ENCODE data around the gene EDA. TPM values are rescaled to one million over a fixed set of nuclear protein-coding genes. Genes with fewer than 3 reads are reported as not detected.

The EDA gene
- total RNA-seq, 2 donors from 2014 or later = 59.0 to 70.6 TPM

DNA sequence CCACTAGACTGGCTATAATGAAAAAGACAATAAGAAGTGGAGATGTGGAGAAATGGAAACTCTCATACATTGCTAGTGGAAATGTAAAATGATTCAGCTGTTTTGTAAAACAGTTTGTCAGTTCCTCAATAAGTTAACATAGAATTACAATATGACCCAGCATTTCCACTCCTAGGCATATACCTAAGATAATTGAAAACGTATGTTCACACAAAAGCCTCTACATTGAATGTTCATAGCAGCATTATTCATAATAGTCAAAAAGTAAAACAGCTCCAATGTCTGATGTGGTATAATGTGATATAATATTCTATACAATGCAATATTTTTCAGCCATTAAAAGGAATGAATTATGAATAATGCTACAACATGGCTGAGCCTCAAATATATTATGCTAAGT is 10.2 kb downstream of the EDA start:
- no CpG with 5 or more reads among the region's 1 CpG for WGBS, 2 experiments (ENCODE audit: insufficient coverage in 1 of 2, insufficient read length in 1 of 2)
- H3K27me3 Mint-ChIP-seq (ENCODE audit: insufficient read depth) = no peaks in the 10 kb centered on the region
- no peaks in the 10 kb centered on the region for H3K4me1 ChIP-seq (ENCODE audit: control insufficient read depth, insufficient read depth, low read length)
- no peak overlapping the region for H3K4me3 Mint-ChIP-seq
- H3K27me3 ChIP-seq (ENCODE audit: control insufficient read depth, insufficient read depth, low read length, poor library complexity, severe bottlenecking) = no peaks in the 10 kb centered on the region
- no peak overlapping the region for H3K9ac ChIP-seq (ENCODE audit: extremely low read depth, low read length, poor library complexity, severe bottlenecking)
- H3K4me1 Mint-ChIP-seq = no peaks in the 10 kb centered on the region
- H3K9me3 Mint-ChIP-seq = peaks cover 56% of the 10 kb centered on the region
- H3K4me3 ChIP-seq (ENCODE audit: low read length) = no peak overlapping the region
- H3K27ac Mint-ChIP-seq = no peak overlapping the region
- TF ChIP-seq, protein P1, sequence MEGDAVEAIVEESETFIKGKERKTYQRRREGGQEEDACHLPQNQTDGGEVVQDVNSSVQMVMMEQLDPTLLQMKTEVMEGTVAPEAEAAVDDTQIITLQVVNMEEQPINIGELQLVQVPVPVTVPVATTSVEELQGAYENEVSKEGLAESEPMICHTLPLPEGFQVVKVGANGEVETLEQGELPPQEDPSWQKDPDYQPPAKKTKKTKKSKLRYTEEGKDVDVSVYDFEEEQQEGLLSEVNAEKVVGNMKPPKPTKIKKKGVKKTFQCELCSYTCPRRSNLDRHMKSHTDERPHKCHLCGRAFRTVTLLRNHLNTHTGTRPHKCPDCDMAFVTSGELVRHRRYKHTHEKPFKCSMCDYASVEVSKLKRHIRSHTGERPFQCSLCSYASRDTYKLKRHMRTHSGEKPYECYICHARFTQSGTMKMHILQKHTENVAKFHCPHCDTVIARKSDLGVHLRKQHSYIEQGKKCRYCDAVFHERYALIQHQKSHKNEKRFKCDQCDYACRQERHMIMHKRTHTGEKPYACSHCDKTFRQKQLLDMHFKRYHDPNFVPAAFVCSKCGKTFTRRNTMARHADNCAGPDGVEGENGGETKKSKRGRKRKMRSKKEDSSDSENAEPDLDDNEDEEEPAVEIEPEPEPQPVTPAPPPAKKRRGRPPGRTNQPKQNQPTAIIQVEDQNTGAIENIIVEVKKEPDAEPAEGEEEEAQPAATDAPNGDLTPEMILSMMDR (conservative IDR thresholded peaks at IDR 0.05) = no peak
- DNase-seq = no peak
- peaks cover 69% of the 10 kb centered on the region for H3K36me3 ChIP-seq (ENCODE audit: control insufficient read depth, insufficient read depth, low read length)
- H3K36me3 Mint-ChIP-seq (ENCODE audit: low read depth) = peaks cover 20% of the 10 kb centered on the region
- H3K9me3 ChIP-seq (ENCODE audit: control insufficient read depth, low read length) = peaks cover 31% of the 10 kb centered on the region
- no peak overlapping the region for H3K27ac ChIP-seq (ENCODE audit: low read depth, low read length)

DNA sequence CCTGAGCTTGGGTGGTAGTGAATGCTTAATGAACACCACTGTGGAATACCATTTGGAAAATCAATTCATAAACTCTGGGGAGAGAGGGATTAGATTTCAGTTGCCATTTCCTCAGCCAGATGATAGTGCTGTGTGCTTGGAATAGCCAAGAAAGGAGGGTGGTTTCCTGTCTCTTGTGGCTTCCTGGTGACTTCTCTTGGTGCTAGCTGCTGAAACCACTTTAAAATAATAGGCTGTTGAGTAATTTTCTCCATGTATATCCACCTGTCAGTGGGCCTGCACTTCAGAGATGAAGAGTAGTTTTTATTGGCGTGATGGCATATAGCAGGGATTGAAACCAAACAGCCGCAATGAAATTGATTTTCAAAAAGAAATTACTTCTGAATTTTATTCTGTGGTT is 11.8 kb downstream of the EDA start:
- Mint-ChIP-seq H3K4me3 (no peak overlapping the region), H3K27ac (no peak overlapping the region), H3K36me3 (ENCODE audit: low read depth) (peaks cover 18% of the 10 kb centered on the region), H3K9me3 (peaks cover 48% of the 10 kb centered on the region), H3K27me3 (ENCODE audit: insufficient read depth) (no peaks in the 10 kb centered on the region), H3K4me1 (no peaks in the 10 kb centered on the region)
- H3K27ac ChIP-seq (ENCODE audit: low read depth, low read length) = no peak overlapping the region
- H3K27me3 ChIP-seq (ENCODE audit: control insufficient read depth, insufficient read depth, low read length, poor library complexity, severe bottlenecking) = no peaks in the 10 kb centered on the region
- no peak overlapping the region for H3K9ac ChIP-seq (ENCODE audit: extremely low read depth, low read length, poor library complexity, severe bottlenecking)
- no peak for DNase-seq
- H3K36me3 ChIP-seq (ENCODE audit: control insufficient read depth, insufficient read depth, low read length) = peaks cover 58% of the 10 kb centered on the region
- WGBS, 2 experiments (ENCODE audit: insufficient coverage in 1 of 2, insufficient read length in 1 of 2) = 90% methylated on average over 2 of the region's 2 CpGs; no CpG with 5 or more reads in 1 of the 2 experiments
- TF ChIP-seq, protein P1 (conservative IDR thresholded peaks at IDR 0.05) = no peak
- peaks cover 16% of the 10 kb centered on the region for H3K9me3 ChIP-seq (ENCODE audit: control insufficient read depth, low read length)
- peak overlapping the region; percentile 35 for H3K4me3 ChIP-seq (ENCODE audit: low read length)
- no peaks in the 10 kb centered on the region for H3K4me1 ChIP-seq (ENCODE audit: control insufficient read depth, insufficient read depth, low read length)

DNA sequence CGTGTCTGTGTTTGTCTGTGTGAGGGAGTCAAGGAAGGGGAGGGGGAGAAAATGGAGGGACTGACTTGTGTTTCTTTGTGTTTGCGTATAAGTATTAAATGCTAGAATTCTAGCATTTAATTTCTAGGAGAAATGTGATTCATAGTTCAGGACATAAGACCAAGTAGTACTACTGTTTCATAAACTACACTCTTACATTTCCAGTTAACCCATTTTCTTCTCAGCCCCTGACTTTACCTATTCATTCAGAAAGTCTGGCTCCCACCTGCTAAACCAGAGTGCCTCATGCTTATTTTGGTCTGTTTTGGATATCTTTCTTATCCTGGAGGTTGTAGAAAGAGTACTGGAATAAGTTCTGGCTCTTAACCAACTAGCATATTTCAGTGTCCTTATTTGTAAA is 14.2 kb downstream of the EDA start:
- H3K4me3 Mint-ChIP-seq = no peak overlapping the region
- no peak overlapping the region for H3K4me3 ChIP-seq (ENCODE audit: low read length)
- no peak for DNase-seq
- TF ChIP-seq, protein P1 (conservative IDR thresholded peaks at IDR 0.05) = no peak
- no peaks in the 10 kb centered on the region for H3K4me1 ChIP-seq (ENCODE audit: control insufficient read depth, insufficient read depth, low read length)
- H3K36me3 Mint-ChIP-seq (ENCODE audit: low read depth) = peaks cover 4% of the 10 kb centered on the region
- H3K36me3 ChIP-seq (ENCODE audit: control insufficient read depth, insufficient read depth, low read length) = peaks cover 52% of the 10 kb centered on the region
- H3K27ac ChIP-seq (ENCODE audit: low read depth, low read length) = no peak overlapping the region
- H3K9ac ChIP-seq (ENCODE audit: extremely low read depth, low read length, poor library complexity, severe bottlenecking) = no peak overlapping the region
- H3K9me3 Mint-ChIP-seq = peaks cover 35% of the 10 kb centered on the region
- H3K27me3 Mint-ChIP-seq (ENCODE audit: insufficient read depth) = no peaks in the 10 kb centered on the region
- 83 to 100% methylated on average over 1 of the region's 2 CpGs for WGBS, 2 experiments (ENCODE audit: insufficient coverage in 1 of 2, insufficient read length in 1 of 2)
- no peaks in the 10 kb centered on the region for H3K27me3 ChIP-seq (ENCODE audit: control insufficient read depth, insufficient read depth, low read length, poor library complexity, severe bottlenecking)
- no peaks in the 10 kb centered on the region for H3K9me3 ChIP-seq (ENCODE audit: control insufficient read depth, low read length)
- no peak overlapping the region for H3K27ac Mint-ChIP-seq
- H3K4me1 Mint-ChIP-seq = no peaks in the 10 kb centered on the region
